Peyer's patch (tissue), 4 donors: Measurements from ENCODE around the gene TBC1D2B. TPM values are rescaled to one million over a fixed set of nuclear protein-coding genes. Genes with fewer than 3 reads are reported as not detected.
"Not testable (repeated sequence)": the region's sequence is repeated elsewhere in the genome, so short reads cannot be mapped to it uniquely, and the experiment has no call there.

Experiments used
- DNase-seq, 3 donors: peaks; one replicate each; pipeline ENCODE4 v3.0.0-alpha.2; 2017 to 2019
- H3K27ac ChIP-seq, 4 donors: fragments of 200-600 bp; sonication (generic); one replicate each; pipeline ENCODE4 v1.5.1; 2016 to 2019
- H3K27me3 ChIP-seq, 2 donors: fragments of 200-600 bp; sonication (generic); one replicate each; pipeline ENCODE4 v1.5.1; 2019
- H3K36me3 ChIP-seq, 3 donors: fragments of 200-600 bp; sonication (generic); one replicate each; pipeline ENCODE4 v1.5.1; 2016 to 2019
- H3K4me1 ChIP-seq, 4 donors: fragments of 200-600 bp; sonication (generic); one replicate each; pipeline ENCODE4 v1.5.1; 2016 to 2019
- H3K4me3 ChIP-seq, 4 donors: fragments of 200-600 bp; sonication (generic); 1 replicate in 3 of 4; 2 replicates in 1 of 4; pipeline ENCODE4 v1.5.1; 2016 to 2019; ENCODE audit warnings: mild to moderate bottlenecking in 1 of 4
- H3K9me3 ChIP-seq, 4 donors: fragments of 200-600 bp; sonication (generic); one replicate each; pipeline ENCODE4 v1.5.1; 2016 to 2019; ENCODE audit warnings: mild to moderate bottlenecking in 1 of 4
- POLR2A ChIP-seq, 2 donors: fragments of 450-650 bp; IDR thresholded peaks; one replicate each; pipeline ENCODE4 v1.5.1; 2017; ENCODE audit warnings: antibody characterized with exemption in 2 of 2, mild to moderate bottlenecking in 2 of 2, moderate library complexity in 2 of 2
- total RNA-seq, 4 donors: library from RNA; depleted of rRNA; stranded (reverse); fragments of >200 nt; gene quantifications; one replicate each; pipeline ENCODE4 v1.1.0, GENCODE V29; 2016
- TF ChIP-seq, protein P1 (sequence below), 6 experiments: fragments of 450-650 bp in 4 of 6; fragments of 200-600 bp in 2 of 6; sonication (generic) in 1 of 6; IDR thresholded peaks; one replicate each; pipeline ENCODE4 v1.5.1; 2017 to 2019; ENCODE audit warnings: antibody characterized with exemption in 6 of 6, mild to moderate bottlenecking in 3 of 6, moderate library complexity in 1 of 6

Gene TBC1D2B
- total RNA-seq, 4 donors from 2014 or later: 52.9 to 94.9 (median 72.4) TPM

DNA sequence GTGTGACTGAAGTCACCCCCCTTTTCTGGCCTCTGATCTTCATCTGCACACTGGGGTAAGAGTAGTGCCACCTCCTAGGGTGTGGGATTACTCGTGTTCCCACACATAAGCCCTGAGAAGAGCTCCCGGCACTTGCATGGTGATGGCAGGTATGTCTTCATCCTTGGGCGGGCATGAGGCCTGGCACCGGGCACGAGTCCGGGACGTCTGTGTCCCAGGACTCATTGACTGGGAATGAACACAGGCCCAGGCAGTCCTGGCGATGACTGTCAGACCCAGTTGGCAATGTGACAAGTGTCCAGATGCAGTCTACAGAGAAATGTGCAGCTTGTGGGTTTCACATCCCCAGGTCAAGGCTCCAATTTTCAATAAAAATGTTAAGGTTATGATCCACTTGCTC, 78.9 kb downstream of the TBC1D2B start:
- Histone ChIP-seq H3K36me3 (peaks cover 0 to 70% (median 0%) of the 10 kb centered on the region in 3 donors), H3K4me1 (peaks cover 0 to 9% (median 6%) of the 10 kb centered on the region in 4 donors), H3K27me3 (no peaks in the 10 kb centered on the region), H3K9me3 (no peaks in the 10 kb centered on the region), H3K27ac (no peak overlapping the region), H3K4me3 (no peak overlapping the region)
- no peak for TF ChIP-seq POLR2A (IDR thresholded peaks at IDR 0.05)
- TF ChIP-seq, protein P1, sequence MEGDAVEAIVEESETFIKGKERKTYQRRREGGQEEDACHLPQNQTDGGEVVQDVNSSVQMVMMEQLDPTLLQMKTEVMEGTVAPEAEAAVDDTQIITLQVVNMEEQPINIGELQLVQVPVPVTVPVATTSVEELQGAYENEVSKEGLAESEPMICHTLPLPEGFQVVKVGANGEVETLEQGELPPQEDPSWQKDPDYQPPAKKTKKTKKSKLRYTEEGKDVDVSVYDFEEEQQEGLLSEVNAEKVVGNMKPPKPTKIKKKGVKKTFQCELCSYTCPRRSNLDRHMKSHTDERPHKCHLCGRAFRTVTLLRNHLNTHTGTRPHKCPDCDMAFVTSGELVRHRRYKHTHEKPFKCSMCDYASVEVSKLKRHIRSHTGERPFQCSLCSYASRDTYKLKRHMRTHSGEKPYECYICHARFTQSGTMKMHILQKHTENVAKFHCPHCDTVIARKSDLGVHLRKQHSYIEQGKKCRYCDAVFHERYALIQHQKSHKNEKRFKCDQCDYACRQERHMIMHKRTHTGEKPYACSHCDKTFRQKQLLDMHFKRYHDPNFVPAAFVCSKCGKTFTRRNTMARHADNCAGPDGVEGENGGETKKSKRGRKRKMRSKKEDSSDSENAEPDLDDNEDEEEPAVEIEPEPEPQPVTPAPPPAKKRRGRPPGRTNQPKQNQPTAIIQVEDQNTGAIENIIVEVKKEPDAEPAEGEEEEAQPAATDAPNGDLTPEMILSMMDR (IDR thresholded peaks at IDR 0.05): no peak
- DNase-seq: peak in 1 of 3 donors; percentile 30

DNA sequence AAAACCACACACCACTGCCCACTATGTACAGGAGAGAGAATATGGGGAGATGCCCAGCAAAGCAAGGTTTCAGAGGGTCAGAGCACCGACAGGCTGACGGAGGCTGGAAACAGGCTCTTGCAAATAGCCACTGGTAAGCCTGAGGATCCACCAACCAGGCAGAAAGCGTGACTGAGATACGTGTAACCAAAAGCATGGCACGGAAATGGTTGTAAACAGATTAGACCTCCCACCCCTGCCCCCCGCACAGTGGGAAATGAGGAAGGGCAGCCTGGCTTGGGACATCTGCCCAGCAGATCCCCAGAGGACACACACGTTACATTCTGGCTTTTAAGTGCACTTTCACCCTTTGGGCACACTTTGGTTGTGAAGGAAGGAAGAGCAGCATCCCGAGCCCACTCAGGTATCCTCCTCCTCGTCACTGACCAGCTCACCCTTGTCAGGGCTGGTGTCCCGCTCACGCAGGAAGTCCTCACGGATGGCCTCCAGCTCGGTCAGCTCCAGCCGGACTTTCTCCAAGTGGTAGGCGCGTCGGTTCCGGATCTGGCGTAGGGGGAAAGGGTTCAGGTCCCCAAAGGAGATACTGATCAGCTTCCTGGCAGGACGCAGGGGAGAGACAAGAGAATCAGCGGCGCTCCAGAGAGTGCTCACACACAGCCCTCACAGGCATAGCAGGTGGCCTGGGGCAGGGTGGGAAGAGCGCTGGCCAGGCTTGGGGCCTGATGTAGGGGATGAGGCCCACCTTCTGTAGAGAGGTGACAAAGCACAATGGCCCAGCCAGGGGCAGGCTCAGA, 79.6 kb downstream of the TBC1D2B start:
- H3K4me3 ChIP-seq, H3K27me3 ChIP-seq, H3K27ac ChIP-seq, H3K9me3 ChIP-seq: not testable (repeated sequence)
- DNase-seq: peak in 1 of 3 donors; percentile 12
- peaks cover 0 to 15% (median 9%) of the 10 kb centered on the region in 4 donors for H3K4me1 ChIP-seq
- peaks cover 0 to 64% (median 0%) of the 10 kb centered on the region in 3 donors for H3K36me3 ChIP-seq

DNA sequence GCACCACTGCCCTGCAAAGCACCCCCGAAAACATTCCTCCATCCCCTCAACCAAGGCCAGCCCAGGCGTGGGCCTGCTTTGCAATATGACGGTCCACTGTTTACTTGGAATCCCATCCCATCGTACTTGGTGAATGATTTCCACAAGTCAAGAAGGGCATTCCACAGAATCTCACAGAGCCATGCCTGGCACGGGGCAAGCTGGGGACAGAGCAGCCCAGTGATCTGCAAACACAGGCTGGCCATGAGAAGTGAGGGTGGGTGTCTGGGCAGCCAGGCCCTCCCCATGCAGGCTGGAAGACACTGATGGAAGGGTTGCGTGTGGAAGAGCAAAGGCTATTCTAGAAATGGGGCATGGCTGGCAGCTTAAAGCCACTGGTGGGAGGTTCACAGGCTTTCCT, 80.3 kb downstream of the TBC1D2B start:
- peak in 1 of 3 donors; percentile 5 for DNase-seq
- not testable (repeated sequence) for H3K4me3 ChIP-seq, H3K27ac ChIP-seq, H3K27me3 ChIP-seq, H3K9me3 ChIP-seq
- peaks cover 0 to 57% (median 0%) of the 10 kb centered on the region in 3 donors for H3K36me3 ChIP-seq
- H3K4me1 ChIP-seq: peaks cover 0 to 19% (median 10%) of the 10 kb centered on the region in 4 donors

- Histone ChIP-seq H3K36me3 (peaks cover 0 to 52% (median 0%) of the 10 kb centered on the region in 3 donors), H3K4me1 (peaks cover 0 to 24% (median 10%) of the 10 kb centered on the region in 4 donors)
- H3K27ac ChIP-seq, H3K27me3 ChIP-seq, H3K9me3 ChIP-seq, H3K4me3 ChIP-seq: not testable (repeated sequence)
- DNase-seq: peak in 1 of 3 donors; percentile 33
Observed at GRCh38 chr15:77996713-77997171, 80.8 kb downstream of the TBC1D2B start.

DNA sequence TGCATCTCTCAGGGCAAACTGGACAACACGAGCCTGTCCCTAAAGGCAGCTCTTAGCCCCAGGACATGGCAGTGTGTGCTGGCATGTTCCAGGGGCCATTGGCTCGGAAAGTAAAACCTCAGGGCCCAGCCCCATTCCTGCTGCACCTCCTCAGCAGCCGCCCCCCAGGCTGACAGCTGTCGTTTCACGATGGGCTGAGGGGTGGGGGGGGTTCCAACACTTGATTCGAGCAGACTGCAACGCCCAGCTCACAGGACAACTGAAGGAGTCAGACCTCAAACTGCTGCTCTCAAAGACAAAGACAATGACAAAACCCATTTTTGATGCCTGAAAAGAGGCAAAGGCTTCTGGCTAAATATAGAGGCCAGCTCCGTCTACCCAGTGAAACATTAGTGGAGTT, 81.3 kb downstream of the TBC1D2B start:
- peaks cover 0 to 29% (median 10%) of the 10 kb centered on the region in 4 donors for H3K4me1 ChIP-seq
- DNase-seq, H3K9me3 ChIP-seq, H3K27ac ChIP-seq, H3K4me3 ChIP-seq, H3K27me3 ChIP-seq: not testable (repeated sequence)
- H3K36me3 ChIP-seq: peaks cover 0 to 47% (median 0%) of the 10 kb centered on the region in 3 donors

- not testable (repeated sequence) for DNase-seq, H3K4me3 ChIP-seq, H3K27me3 ChIP-seq, H3K9me3 ChIP-seq
- Histone ChIP-seq H3K4me1 (peaks cover 0 to 36% (median 10%) of the 10 kb centered on the region in 4 donors), H3K36me3 (peaks cover 0 to 40% (median 0%) of the 10 kb centered on the region in 3 donors), H3K27ac (peak overlapping the region in 1 of 4 donors; percentile 80)
Observed at GRCh38 chr15:77995537-77995918, 82.0 kb downstream of the TBC1D2B start.

DNA sequence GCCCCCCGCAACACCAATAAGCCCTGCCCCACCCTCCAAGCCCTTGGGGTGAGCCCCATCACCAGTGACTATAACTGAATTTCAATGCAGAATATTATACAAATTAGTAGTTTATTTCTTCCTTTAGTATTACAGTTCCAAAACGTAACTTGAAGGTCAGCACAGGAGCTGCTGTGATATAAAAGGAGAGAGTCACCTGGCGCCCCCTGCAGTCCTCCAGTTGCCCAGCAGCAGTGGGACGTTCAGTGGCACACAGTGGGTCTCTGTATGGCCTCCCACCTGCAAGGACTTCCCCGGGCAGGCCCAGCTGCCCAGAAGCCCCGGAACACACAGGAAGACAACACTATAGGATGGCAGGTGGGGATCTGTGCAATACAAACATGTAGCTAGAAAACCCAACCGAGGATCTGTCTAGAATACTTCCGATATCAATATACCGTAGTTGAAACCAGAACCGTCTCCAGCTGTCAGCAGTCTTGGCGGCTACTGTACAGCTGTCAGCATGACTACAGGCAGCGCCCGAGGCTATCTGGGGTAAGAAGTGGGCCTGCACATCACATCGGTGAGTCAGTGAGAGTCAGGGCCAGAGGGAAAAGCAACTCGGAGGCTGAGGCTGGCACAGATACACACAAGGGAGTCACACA, 82.5 kb downstream of the TBC1D2B start:
- not testable (repeated sequence) for H3K27me3 ChIP-seq, DNase-seq, H3K9me3 ChIP-seq, H3K4me3 ChIP-seq
- H3K36me3 ChIP-seq: peaks cover 0 to 35% (median 0%) of the 10 kb centered on the region in 3 donors
- peak overlapping the region in 2 of 4 donors; percentile 35 to 80 for H3K27ac ChIP-seq
- TF ChIP-seq, protein P1 (IDR thresholded peaks at IDR 0.05): peak in 1 of 6 experiments; percentile 7
- H3K4me1 ChIP-seq: peaks cover 0 to 41% (median 14%) of the 10 kb centered on the region in 4 donors

GRCh38 chr15:77993970-77994693, 83.4 kb downstream of the TBC1D2B start:
- H3K4me3 ChIP-seq, H3K9me3 ChIP-seq, H3K27me3 ChIP-seq: not testable (repeated sequence)
- peaks cover 0 to 26% (median 0%) of the 10 kb centered on the region in 3 donors for H3K36me3 ChIP-seq
- H3K27ac ChIP-seq: peak overlapping the region; percentile 55 to 80 (median 74)
- DNase-seq: peak; percentile 71 to 89 (median 82)
- peaks cover 0 to 45% (median 15%) of the 10 kb centered on the region in 4 donors for H3K4me1 ChIP-seq
